Measurements from ENCODE around the gene BEST3.

BEST3 gene

DNA sequence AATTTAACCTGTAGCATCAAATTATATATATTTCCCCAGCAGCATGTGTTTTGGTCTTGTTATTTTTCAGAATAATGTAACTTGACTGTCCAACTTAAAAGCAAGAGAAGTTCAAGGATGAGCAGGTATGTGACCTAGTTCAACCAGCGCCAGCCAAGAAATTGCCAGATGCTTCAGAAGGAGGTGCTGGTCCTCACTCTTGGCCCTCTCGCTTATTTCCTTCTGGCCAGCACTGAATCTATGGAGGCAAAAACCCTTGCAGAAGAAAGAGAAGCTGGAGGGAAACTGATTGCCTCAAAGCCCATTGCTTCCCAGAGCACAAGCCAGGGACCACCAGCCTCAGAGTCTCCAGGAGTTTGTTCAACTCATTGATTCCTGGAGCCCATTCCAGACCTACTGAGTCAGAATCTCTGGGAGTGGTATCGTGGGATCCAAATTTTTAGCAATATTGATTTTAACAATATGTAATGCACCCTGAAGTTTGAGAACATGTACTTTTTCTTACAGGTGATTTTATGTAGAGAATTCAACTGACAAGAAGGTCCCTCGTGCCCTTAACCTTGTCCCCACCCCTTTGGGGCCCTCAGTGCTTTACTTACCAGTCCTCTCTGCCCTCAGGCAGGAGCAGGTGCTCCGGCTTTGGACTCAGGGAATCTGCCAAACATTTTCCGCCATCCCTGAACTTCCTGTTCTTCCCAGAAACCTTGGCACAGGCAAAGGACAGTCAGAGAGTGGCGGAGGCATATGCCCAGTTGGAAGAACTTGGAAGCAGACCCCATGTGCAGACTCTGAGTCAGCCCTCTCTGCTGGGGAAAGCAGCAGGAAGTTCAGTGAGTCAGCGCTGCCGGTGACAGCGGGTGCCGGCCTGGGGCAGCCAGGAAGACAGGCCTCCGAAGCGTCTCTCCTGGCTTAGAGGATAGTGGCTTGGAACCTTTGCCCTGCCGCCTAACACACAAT, 10.4 kb downstream of the BEST3 start:
- in situ Hi-C loops (cut with HindIII; ENCODE audit: low sequenced_read_pairs) = no loop called here
- TF ChIP-seq, protein P1, sequence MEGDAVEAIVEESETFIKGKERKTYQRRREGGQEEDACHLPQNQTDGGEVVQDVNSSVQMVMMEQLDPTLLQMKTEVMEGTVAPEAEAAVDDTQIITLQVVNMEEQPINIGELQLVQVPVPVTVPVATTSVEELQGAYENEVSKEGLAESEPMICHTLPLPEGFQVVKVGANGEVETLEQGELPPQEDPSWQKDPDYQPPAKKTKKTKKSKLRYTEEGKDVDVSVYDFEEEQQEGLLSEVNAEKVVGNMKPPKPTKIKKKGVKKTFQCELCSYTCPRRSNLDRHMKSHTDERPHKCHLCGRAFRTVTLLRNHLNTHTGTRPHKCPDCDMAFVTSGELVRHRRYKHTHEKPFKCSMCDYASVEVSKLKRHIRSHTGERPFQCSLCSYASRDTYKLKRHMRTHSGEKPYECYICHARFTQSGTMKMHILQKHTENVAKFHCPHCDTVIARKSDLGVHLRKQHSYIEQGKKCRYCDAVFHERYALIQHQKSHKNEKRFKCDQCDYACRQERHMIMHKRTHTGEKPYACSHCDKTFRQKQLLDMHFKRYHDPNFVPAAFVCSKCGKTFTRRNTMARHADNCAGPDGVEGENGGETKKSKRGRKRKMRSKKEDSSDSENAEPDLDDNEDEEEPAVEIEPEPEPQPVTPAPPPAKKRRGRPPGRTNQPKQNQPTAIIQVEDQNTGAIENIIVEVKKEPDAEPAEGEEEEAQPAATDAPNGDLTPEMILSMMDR (IDR thresholded peaks at IDR 0.05; ENCODE audit: low read depth, low read length) = no peak
- no peak overlapping the region for H3K4me3 ChIP-seq (ENCODE audit: low read depth, low read length)
- peak; percentile 96 for DNase-seq (ENCODE audit: low read depth, low spot score)

DNA sequence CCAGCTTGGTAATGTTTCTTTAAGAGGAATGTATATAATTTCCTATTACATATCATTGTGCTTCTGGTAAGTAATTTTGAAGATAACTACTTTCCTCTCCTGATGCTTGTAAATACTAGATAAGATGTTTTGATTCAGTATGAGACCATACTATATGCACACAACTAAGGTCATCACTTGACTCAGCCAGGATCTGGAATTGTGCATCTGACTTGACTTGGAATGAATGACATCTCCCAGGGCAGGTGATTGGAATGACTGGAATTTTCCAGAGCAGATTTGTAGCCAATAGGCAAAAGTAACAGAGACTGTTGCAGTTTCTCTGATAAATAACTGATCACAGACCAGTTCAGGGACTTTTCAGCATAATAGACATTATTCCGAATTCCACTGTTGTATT, 11.1 kb downstream of the BEST3 start:
- no peak for DNase-seq (ENCODE audit: low read depth, low spot score)
- H3K4me3 ChIP-seq (ENCODE audit: low read depth, low read length) = no peak overlapping the region
- in situ Hi-C loops (cut with HindIII; ENCODE audit: low sequenced_read_pairs) = no loop called here
- TF ChIP-seq, protein P1 (IDR thresholded peaks at IDR 0.05; ENCODE audit: low read depth, low read length) = no peak

DNA sequence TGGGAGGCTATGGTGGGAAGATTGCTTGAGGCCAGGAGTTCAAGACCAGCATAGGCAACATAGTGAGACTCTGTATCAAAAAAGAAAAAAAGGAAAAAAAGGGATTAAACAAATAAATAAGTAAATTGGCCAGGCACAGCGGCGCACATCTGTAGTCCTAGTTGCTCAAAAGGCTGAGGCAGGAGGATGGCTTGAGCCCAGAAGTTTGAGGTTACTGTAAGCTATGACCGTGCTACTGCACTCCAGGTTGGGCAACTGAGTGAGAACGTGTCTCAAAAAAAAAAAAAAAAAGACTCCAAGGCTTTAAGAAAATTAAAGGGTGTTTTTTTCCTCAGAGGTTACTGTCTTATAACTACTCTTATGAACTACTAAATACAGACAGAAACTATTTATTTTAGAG, 11.7 kb downstream of the BEST3 start:
- DNase-seq (ENCODE audit: low read depth, low spot score) = no peak
- TF ChIP-seq, protein P1 (IDR thresholded peaks at IDR 0.05; ENCODE audit: low read depth, low read length) = no peak
- H3K4me3 ChIP-seq (ENCODE audit: low read depth, low read length) = no peak overlapping the region
- in situ Hi-C loops (cut with HindIII; ENCODE audit: low sequenced_read_pairs) = no loop called here

DNA sequence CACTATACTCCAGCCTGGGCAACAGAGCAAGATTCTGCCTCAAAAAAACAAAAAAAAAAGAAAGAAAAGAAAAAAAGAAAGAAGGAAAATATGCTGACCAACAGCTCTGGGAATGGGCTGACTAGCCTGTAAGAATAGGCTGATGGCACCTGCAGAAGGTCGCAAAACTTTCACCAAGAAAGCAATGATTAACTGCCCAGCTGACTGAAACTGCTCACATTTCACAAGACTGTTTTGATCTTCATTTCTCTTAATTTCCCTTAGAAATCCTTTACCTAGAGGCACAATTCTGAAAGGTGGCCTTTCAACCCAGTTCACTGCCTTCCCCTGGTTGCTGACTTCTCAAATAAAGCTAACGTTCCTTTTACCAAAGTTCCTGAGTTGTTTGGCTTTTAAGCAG, 12.4 kb downstream of the BEST3 start:
- in situ Hi-C loops (cut with HindIII; ENCODE audit: low sequenced_read_pairs) = no loop called here
- TF ChIP-seq, protein P1 (IDR thresholded peaks at IDR 0.05; ENCODE audit: low read depth, low read length) = no peak
- DNase-seq (ENCODE audit: low read depth, low spot score) = no peak

DNA sequence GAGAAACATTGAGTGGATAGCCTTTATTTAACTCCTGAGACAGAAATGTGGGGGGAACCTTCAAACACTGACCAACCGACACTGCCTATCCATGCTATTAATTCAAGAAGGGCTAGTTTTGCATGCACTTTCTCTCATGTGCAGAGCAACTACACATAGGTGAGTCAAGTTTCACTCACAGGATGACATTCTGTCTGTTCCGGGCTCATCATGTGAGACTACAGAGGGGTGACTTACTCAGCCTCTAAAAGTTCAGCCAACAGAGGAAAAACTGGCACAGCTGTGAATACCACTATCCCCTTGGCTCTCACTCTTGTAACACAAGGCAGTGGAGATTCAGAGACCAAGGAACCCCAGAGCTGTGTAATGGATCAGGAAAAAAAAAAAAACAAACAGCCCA, 13.3 kb downstream of the BEST3 start:
- in situ Hi-C loops (cut with HindIII; ENCODE audit: low sequenced_read_pairs) = no loop called here
- no peak overlapping the region for H3K4me3 ChIP-seq (ENCODE audit: low read depth, low read length)
- TF ChIP-seq, protein P1 (IDR thresholded peaks at IDR 0.05; ENCODE audit: low read depth, low read length) = no peak
- DNase-seq (ENCODE audit: low read depth, low spot score) = peak; percentile 64

More for the DNA sequence above, 12.4 kb downstream of the BEST3 start:
- H3K4me3 ChIP-seq (ENCODE audit: low read depth, low read length) = no peak overlapping the region

DNA sequence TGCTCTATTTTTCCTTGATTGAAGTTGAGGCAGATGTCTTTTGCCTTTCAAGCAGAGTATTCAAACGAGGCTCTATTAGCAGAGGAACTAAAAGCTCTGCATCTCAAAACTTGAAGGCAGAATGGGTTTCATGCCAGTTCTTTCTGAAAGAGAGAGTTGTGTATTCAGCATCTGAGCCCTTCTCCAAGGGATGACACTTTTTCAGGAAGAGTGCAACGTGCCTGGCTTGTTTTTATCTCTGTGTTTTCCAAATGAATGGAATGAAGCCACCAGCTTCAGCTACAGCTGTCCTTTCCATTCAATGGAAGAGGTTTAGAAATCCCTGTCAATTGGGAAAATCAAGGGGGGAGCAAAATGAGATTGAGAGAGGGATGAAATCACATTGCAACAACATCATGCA, 14.6 kb downstream of the BEST3 start:
- TF ChIP-seq, protein P1 (IDR thresholded peaks at IDR 0.05; ENCODE audit: low read depth, low read length) = no peak
- no peak for DNase-seq (ENCODE audit: low read depth, low spot score)

More for the DNA sequence above, 14.6 kb downstream of the BEST3 start:
- H3K4me3 ChIP-seq (ENCODE audit: low read depth, low read length) = no peak overlapping the region
- in situ Hi-C loops (cut with HindIII; ENCODE audit: low sequenced_read_pairs) = no loop called here
